Measurements from ENCODE around the gene ZSCAN20.

- TF ChIP-seq CTCF (conservative IDR thresholded peaks at IDR 0.05; ENCODE audit: low read depth, low read length): no peak
- no peak for TF ChIP-seq EZH2 (IDR thresholded peaks at IDR 0.05; ENCODE audit: low read length, unreplicated experiment)
- TF ChIP-seq EZH2phosphoT487 (IDR thresholded peaks at IDR 0.05; ENCODE audit: borderline replicate concordance, low read length): no peak
Observed at GRCh38 chr1:33438364-33439160, 33.9 kb upstream of the ZSCAN20 start.

Measured in PC-3 (cell line).